Heart left ventricle (tissue), 16 donors: ENCODE data around the gene RNF145. TPM values are rescaled to one million over a fixed set of nuclear protein-coding genes. Genes with fewer than 3 reads are reported as not detected.

ENCODE experiments used
- ATAC-seq, 4 donors: fragments of 200-7000 bp; cut with Tn5 transposase; one replicate each; pipeline ENCODE4 v1.9.1; 2020 to 2022; ENCODE audit warnings: moderate library complexity in 4 of 4, mild to moderate bottlenecking in 3 of 4, moderate number of reproducible peaks in 1 of 4
- DNase-seq, 5 donors: peaks; one replicate each; pipeline ENCODE4 v3.0.0-alpha.2; 2020
- H3K27ac ChIP-seq, 12 donors: fragments of 200-600 bp; sonication (generic) in 4 of 12; one replicate each; pipeline versions ENCODE4 v1.5.0 to v1.8.0; 2016 to 2022; ENCODE audit warnings: mild to moderate bottlenecking in 2 of 12
- H3K27me3 ChIP-seq, 9 donors: fragments of 200-600 bp; sonication (generic) in 2 of 9; one replicate each; pipeline versions ENCODE4 v1.5.1 to v1.8.0; 2016 to 2022; ENCODE audit warnings: mild to moderate bottlenecking in 3 of 9
- H3K36me3 ChIP-seq, 9 donors: fragments of 200-600 bp; sonication (generic) in 2 of 9; one replicate each; pipeline versions ENCODE4 v1.5.0 to v1.8.0; 2018 to 2022; ENCODE audit warnings: mild to moderate bottlenecking in 2 of 9
- H3K4me1 ChIP-seq, 12 donors: fragments of 200-600 bp; sonication (generic) in 4 of 12; one replicate each; pipeline versions ENCODE4 v1.5.0 to v1.8.0; 2016 to 2022; ENCODE audit warnings: mild to moderate bottlenecking in 3 of 12
- H3K4me3 ChIP-seq, 12 donors: fragments of 200-600 bp; sonication (generic) in 4 of 12; one replicate each; pipeline versions ENCODE4 v1.5.0 to v1.8.0; 2017 to 2022; ENCODE audit warnings: mild to moderate bottlenecking in 9 of 12, moderate library complexity in 4 of 12
- H3K9me3 ChIP-seq, 12 donors: fragments of 200-600 bp; sonication (generic) in 4 of 12; one replicate each; pipeline versions ENCODE4 v1.5.0 to v1.8.0; 2016 to 2022; ENCODE audit warnings: mild to moderate bottlenecking in 1 of 12
- POLR2A ChIP-seq, 2 donors: fragments of 450-650 bp; IDR thresholded peaks; one replicate each; pipeline ENCODE4 v1.6.1; 2017; ENCODE audit warnings: antibody characterized with exemption in 2 of 2, mild to moderate bottlenecking in 2 of 2, moderate library complexity in 2 of 2
- WGBS, 4 donors: extraction: QIAGEN DNeasy Blood & Tissue Kit in 2 of 4; methylation state at CpG; one replicate each; pipeline versions ENCODE4 v1.1.5 to v1.1.7; 2013 to 2018; 5-methylcytosine and 5-hydroxymethylcytosine counted together
- intact Hi-C, 10 donors: fragments of 100-400 bp; cut with DNase I; formaldehyde crosslinking; loops; one replicate each; pipeline versions ENCODE4 v1.11.1 to v1.14.2; 2022
- polyA plus RNA-seq, 2 donors: library from polyadenylated mRNA; stranded (reverse); fragments of 200-250 nt; gene quantifications; one replicate each; pipeline ENCODE4 v1.2.3, GENCODE V29; 2013
- total RNA-seq, 9 donors: library from RNA; depleted of rRNA in 2 of 9; stranded (reverse); fragments of >200 nt in 2 of 9; fragmentation: NEBNext Ultra II Directional in 3 of 9; extraction: Animal tissue kit (Norgen Biotek cat#: 25700) in 3 of 9; gene quantifications; one replicate each; pipeline versions ENCODE4 v1.1.0 to v1.2.4, GENCODE V29; 2016 to 2023
- TF ChIP-seq, protein P1 (sequence below), 12 donors: fragments of 200-600 bp; sonication (generic) in 4 of 12; IDR thresholded peaks; one replicate each; pipeline versions ENCODE4 v1.5.0 to v1.8.0; 2018 to 2022; ENCODE audit warnings: antibody characterized with exemption in 12 of 12, mild to moderate bottlenecking in 5 of 12
- donor health status: ischemic (EF 13 %, LVEDD 7.1; RV severe dilation, severe dysfunction).
- donor health status: healthy with polysubstance abuse.
- donor health status: DM: no; HTN: yes; CAD: no.
- donor health status: DM: no; HTN: no; CAD: no.
- donor health status: ischemic (EF 25% LVEDD 6.9; RV normal size, moderate dysfunction).
- donor health status: ischemic (EF 25% LVEDD 5.7; RV mildly dilated, moderate dysfunction).
- donor health status: healthy.
- donor health status: DM: yes; HTN: yes; CAD: no.
- donor health status: ischemic (EF 35%, LVEDD 5.7; RV mildly dilated, moderate dysfunction).
- donor health status: nonischemic (EF 11% LVEDD 7.7; RV severe dilation, severe dysfunction).
- donor health status: DM: yes; HTN: yes; CAD: no.
- donor health status: PGD.
- donor health status: ischemic (EF 29% LVEDD 5.4; RV normal size, mild dysfunction).
- donor health status: nonischemic (EF 23%, LVEDD 6.1; RV moderate dilation, normal function).

The RNF145 gene
- total and polyA plus RNA-seq, 11 donors, result 6.2 to 69.0 (median 25.2) TPM

DNA sequence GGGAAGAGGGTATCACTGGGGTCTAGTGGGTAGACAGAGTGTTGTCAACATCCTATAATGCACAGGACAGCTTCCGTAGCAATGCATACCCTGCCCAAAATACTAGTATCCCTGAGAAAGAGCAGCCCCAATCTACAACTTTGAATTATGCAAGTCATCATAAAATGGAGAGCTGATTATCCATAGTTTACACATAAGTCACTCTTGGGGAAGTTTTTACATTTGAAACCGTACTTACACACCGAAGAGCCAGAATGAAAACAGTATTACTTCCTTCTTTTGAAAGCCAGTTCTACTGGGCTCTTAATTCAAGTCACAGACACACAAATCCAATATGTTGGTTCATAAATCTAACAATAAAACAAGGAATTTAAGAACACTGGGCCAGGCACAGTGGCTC is 21.6 kb downstream of the RNF145 start:
- 85 to 96% (median 92%) methylated on average over 3 of the region's 3 CpGs for WGBS, 4 donors
- H3K27ac ChIP-seq, result peak overlapping the region in 1 of 12 donors; percentile 34
- H3K27me3 ChIP-seq, result no peaks in the 10 kb centered on the region
- peaks cover 0 to 43% (median 22%) of the 10 kb centered on the region in 9 donors for H3K36me3 ChIP-seq
- TF ChIP-seq, protein P1, sequence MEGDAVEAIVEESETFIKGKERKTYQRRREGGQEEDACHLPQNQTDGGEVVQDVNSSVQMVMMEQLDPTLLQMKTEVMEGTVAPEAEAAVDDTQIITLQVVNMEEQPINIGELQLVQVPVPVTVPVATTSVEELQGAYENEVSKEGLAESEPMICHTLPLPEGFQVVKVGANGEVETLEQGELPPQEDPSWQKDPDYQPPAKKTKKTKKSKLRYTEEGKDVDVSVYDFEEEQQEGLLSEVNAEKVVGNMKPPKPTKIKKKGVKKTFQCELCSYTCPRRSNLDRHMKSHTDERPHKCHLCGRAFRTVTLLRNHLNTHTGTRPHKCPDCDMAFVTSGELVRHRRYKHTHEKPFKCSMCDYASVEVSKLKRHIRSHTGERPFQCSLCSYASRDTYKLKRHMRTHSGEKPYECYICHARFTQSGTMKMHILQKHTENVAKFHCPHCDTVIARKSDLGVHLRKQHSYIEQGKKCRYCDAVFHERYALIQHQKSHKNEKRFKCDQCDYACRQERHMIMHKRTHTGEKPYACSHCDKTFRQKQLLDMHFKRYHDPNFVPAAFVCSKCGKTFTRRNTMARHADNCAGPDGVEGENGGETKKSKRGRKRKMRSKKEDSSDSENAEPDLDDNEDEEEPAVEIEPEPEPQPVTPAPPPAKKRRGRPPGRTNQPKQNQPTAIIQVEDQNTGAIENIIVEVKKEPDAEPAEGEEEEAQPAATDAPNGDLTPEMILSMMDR (IDR thresholded peaks at IDR 0.05), result no peak
- DNase-seq, result no peak
- H3K4me3 ChIP-seq, result no peak overlapping the region
- ATAC-seq, result no peak
- intact Hi-C loops, result no loop called here
- peaks cover 0 to 44% (median 20%) of the 10 kb centered on the region in 12 donors for H3K4me1 ChIP-seq
- H3K9me3 ChIP-seq, result no peaks in the 10 kb centered on the region

GRCh38 chr5:159186319-159186718 is 23.0 kb downstream of the RNF145 start:
- TF ChIP-seq POLR2A (IDR thresholded peaks at IDR 0.05), result no peak
- TF ChIP-seq, protein P1 (IDR thresholded peaks at IDR 0.05), result no peak
- DNase-seq (no peak), ATAC-seq (no peak)
- 88 to 94% (median 90%) methylated on average over 4 of the region's 4 CpGs for WGBS, 4 donors
- peaks cover 0 to 58% (median 31%) of the 10 kb centered on the region in 12 donors for H3K4me1 ChIP-seq
- H3K27ac ChIP-seq, result peak overlapping the region in 1 of 12 donors; percentile 68
- no peak overlapping the region for H3K4me3 ChIP-seq
- H3K27me3 ChIP-seq, result no peaks in the 10 kb centered on the region
- H3K36me3 ChIP-seq, result peaks cover 0 to 45% (median 15%) of the 10 kb centered on the region in 9 donors
- intact Hi-C loops, result no loop called here
- no peaks in the 10 kb centered on the region for H3K9me3 ChIP-seq

- DNase-seq (no peak), ATAC-seq (no peak)
- TF ChIP-seq, protein P1 (IDR thresholded peaks at IDR 0.05), result no peak
- TF ChIP-seq POLR2A (IDR thresholded peaks at IDR 0.05), result no peak
- intact Hi-C loops, result no loop called here
- Histone ChIP-seq H3K4me1 (peaks cover 0 to 63% (median 33%) of the 10 kb centered on the region in 12 donors), H3K9me3 (no peaks in the 10 kb centered on the region), H3K27me3 (no peaks in the 10 kb centered on the region), H3K27ac (peak overlapping the region in 1 of 12 donors; percentile 68), H3K4me3 (no peak overlapping the region), H3K36me3 (peaks cover 0 to 44% (median 12%) of the 10 kb centered on the region in 9 donors)
- 83 to 95% (median 85%) methylated on average over 10 of the region's 10 CpGs for WGBS, 4 donors
Observed at GRCh38 chr5:159185773-159186172, 23.6 kb downstream of the RNF145 start.

DNA sequence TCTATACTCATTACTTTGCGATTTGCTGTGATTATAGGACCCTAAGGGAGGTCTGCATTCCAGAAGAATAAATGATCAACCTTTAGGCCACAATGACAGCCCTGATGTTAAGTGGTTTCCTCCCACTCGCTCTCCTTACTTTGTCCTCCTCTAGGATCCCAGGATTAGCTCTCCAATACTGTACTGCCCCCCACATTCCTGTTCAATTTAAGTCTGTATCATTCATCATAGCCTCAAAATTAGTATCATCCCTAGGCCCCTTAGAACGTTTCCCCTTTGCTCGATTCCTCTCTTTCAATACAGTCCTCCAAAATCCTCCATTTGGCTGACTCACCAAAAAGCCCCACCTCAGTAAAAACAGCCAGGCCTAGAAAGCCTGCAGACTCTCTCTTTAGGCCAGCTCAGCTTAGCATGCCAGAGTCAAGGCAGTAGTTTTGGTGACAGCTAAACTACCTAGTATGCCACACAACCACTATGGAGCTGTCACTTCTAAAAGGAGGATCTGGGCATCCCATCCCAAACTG is 24.4 kb downstream of the RNF145 start:
- peaks cover 0 to 72% (median 41%) of the 10 kb centered on the region in 12 donors for H3K4me1 ChIP-seq
- ATAC-seq, result peak in 3 of 4 donors; percentile 23 to 57 (median 46)
- 54 to 64% (median 57%) methylated on average over 4 of the region's 4 CpGs for WGBS, 4 donors
- H3K36me3 ChIP-seq, result peaks cover 0 to 41% (median 5%) of the 10 kb centered on the region in 9 donors
- H3K27me3 ChIP-seq, result no peaks in the 10 kb centered on the region
- intact Hi-C loops, result no loop called here
- no peak for DNase-seq
- TF ChIP-seq POLR2A (IDR thresholded peaks at IDR 0.05), result no peak
- TF ChIP-seq, protein P1 (IDR thresholded peaks at IDR 0.05), result no peak
- no peak overlapping the region for H3K4me3 ChIP-seq
- H3K9me3 ChIP-seq, result no peaks in the 10 kb centered on the region
- peak overlapping the region in 3 of 12 donors; percentile 2 to 68 (median 24) for H3K27ac ChIP-seq
